Ishikawa (cell line): ENCODE data around the gene SOX6.

ENCODE experiments used
- CEBPB ChIP-seq: IDR thresholded peaks from 2 replicates; pipeline ENCODE4 v1.6.1; 2012
- CREB1 ChIP-seq: IDR thresholded peaks from 2 replicates; pipeline ENCODE4 v1.6.1; 2012; ENCODE audit warnings: low read depth
- EGR1 ChIP-seq: IDR thresholded peaks from 2 replicates; pipeline ENCODE4 v1.6.1; 2012
- EP300 ChIP-seq: IDR thresholded peaks from 2 replicates; pipeline ENCODE4 v1.6.1; 2012; ENCODE audit warnings: borderline replicate concordance
- FOXM1 ChIP-seq: IDR thresholded peaks from 2 replicates; pipeline ENCODE4 v1.6.1; 2012; ENCODE audit warnings: low read depth, borderline replicate concordance
- NFIC ChIP-seq: IDR thresholded peaks from 2 replicates; pipeline ENCODE4 v1.6.1; 2012
- RAD21 ChIP-seq: IDR thresholded peaks from 2 replicates; pipeline ENCODE4 v1.6.1; 2012; ENCODE audit warnings: low read depth
- TCF12 ChIP-seq: IDR thresholded peaks from 2 replicates; pipeline ENCODE4 v1.6.1; 2012; ENCODE audit warnings: low read depth
- TEAD4 ChIP-seq: IDR thresholded peaks from 2 replicates; pipeline ENCODE4 v1.6.1; 2012
- YY1 ChIP-seq: IDR thresholded peaks from 2 replicates; pipeline ENCODE4 v1.6.1; 2012; ENCODE audit warnings: low read depth
- ZBTB7A ChIP-seq: IDR thresholded peaks from 2 replicates; pipeline ENCODE4 v1.6.1; 2012; ENCODE audit warnings: low read depth
- TF ChIP-seq, protein P1 (sequence below): IDR thresholded peaks from 2 replicates; pipeline ENCODE4 v1.6.1; 2012
- TF ChIP-seq, protein P2 (sequence below): IDR thresholded peaks from 2 replicates; pipeline ENCODE4 v1.6.1; 2012; ENCODE audit warnings: low read depth, mild to moderate bottlenecking
- TF ChIP-seq, protein P3 (sequence below): IDR thresholded peaks from 2 replicates; pipeline ENCODE4 v1.6.1; 2012

DNA sequence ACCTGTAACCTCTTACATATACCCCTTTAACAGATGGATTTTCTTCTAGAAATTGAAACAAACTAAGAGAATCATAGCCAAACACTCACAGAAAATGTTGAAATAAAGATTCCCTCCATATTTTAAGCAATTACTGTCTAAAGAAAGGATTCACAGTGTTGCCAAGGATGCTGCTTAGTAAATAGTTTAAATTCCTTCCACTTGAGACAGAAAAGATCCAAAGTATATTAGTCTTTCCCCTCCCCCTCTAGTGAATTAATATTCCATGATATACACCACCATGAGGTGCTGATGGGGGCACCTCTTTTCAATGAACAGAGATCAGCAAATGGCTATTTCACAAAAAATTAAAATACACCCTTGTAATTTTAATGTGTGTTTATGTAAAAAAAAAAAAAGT lies 186.8 kb downstream of the SOX6 start:
- TF ChIP-seq, protein P1, sequence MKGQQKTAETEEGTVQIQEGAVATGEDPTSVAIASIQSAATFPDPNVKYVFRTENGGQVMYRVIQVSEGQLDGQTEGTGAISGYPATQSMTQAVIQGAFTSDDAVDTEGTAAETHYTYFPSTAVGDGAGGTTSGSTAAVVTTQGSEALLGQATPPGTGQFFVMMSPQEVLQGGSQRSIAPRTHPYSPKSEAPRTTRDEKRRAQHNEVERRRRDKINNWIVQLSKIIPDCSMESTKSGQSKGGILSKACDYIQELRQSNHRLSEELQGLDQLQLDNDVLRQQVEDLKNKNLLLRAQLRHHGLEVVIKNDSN, result no peak
- no peak for TF ChIP-seq EP300
- TF ChIP-seq YY1, result no peak
- TF ChIP-seq, protein P2, sequence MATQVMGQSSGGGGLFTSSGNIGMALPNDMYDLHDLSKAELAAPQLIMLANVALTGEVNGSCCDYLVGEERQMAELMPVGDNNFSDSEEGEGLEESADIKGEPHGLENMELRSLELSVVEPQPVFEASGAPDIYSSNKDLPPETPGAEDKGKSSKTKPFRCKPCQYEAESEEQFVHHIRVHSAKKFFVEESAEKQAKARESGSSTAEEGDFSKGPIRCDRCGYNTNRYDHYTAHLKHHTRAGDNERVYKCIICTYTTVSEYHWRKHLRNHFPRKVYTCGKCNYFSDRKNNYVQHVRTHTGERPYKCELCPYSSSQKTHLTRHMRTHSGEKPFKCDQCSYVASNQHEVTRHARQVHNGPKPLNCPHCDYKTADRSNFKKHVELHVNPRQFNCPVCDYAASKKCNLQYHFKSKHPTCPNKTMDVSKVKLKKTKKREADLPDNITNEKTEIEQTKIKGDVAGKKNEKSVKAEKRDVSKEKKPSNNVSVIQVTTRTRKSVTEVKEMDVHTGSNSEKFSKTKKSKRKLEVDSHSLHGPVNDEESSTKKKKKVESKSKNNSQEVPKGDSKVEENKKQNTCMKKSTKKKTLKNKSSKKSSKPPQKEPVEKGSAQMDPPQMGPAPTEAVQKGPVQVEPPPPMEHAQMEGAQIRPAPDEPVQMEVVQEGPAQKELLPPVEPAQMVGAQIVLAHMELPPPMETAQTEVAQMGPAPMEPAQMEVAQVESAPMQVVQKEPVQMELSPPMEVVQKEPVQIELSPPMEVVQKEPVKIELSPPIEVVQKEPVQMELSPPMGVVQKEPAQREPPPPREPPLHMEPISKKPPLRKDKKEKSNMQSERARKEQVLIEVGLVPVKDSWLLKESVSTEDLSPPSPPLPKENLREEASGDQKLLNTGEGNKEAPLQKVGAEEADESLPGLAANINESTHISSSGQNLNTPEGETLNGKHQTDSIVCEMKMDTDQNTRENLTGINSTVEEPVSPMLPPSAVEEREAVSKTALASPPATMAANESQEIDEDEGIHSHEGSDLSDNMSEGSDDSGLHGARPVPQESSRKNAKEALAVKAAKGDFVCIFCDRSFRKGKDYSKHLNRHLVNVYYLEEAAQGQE, result no peak
- no peak for TF ChIP-seq CEBPB
- TF ChIP-seq ZBTB7A, result no peak
- no peak for TF ChIP-seq RAD21
- no peak for TF ChIP-seq TCF12
- TF ChIP-seq, protein P3, sequence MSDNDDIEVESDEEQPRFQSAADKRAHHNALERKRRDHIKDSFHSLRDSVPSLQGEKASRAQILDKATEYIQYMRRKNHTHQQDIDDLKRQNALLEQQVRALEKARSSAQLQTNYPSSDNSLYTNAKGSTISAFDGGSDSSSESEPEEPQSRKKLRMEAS, result no peak
- TF ChIP-seq TEAD4, result no peak
- no peak for TF ChIP-seq EGR1
- TF ChIP-seq NFIC, result no peak
- no peak for TF ChIP-seq FOXM1
- no peak for TF ChIP-seq CREB1
